Upper lobe of left lung (tissue), 6 donors: ENCODE results near the gene GATAD2A. TPM values are rescaled to one million over a fixed set of nuclear protein-coding genes. Genes with fewer than 3 reads are reported as not detected.

ENCODE experiments used
- ATAC-seq, 2 donors: fragments of 200-7000 bp; cut with Tn5 transposase; one replicate each; pipeline ENCODE4 v1.9.1; 2022; ENCODE audit warnings: mild to moderate bottlenecking in 2 of 2, moderate library complexity in 2 of 2; ENCODE audit not compliant: low FRiP score in 2 of 2
- DNase-seq, 2 donors: peaks; one replicate each; pipeline ENCODE4 v3.0.0-alpha.2; 2019 to 2020
- H3K27ac ChIP-seq, 4 donors: fragments of 200-600 bp; sonication (generic); one replicate each; pipeline ENCODE4 v1.5.1; 2016 to 2019
- H3K27me3 ChIP-seq, 4 donors: fragments of 200-600 bp; sonication (generic); one replicate each; pipeline ENCODE4 v1.5.1; 2017 to 2019
- H3K36me3 ChIP-seq, 4 donors: fragments of 200-600 bp; sonication (generic); one replicate each; pipeline ENCODE4 v1.5.1; 2016 to 2019
- H3K4me1 ChIP-seq, 4 donors: fragments of 200-600 bp; sonication (generic); one replicate each; pipeline ENCODE4 v1.5.1; 2018 to 2019
- H3K4me3 ChIP-seq, 4 donors: fragments of 200-600 bp; sonication (generic); one replicate each; pipeline ENCODE4 v1.5.1; 2017 to 2019; ENCODE audit warnings: mild to moderate bottlenecking in 2 of 4, moderate library complexity in 1 of 4
- H3K9me3 ChIP-seq, 4 donors: fragments of 200-600 bp; sonication (generic); one replicate each; pipeline ENCODE4 v1.5.1; 2018 to 2019
- EP300 ChIP-seq, 4 donors: sonication (generic); formaldehyde crosslinking; IDR thresholded peaks; one replicate each; pipeline ENCODE4 v1.5.1; 2017; ENCODE audit warnings: antibody characterized with exemption in 4 of 4, control low read depth in 2 of 4
- POLR2A ChIP-seq, 4 donors: fragments of 450-650 bp; IDR thresholded peaks; one replicate each; pipeline ENCODE4 v1.5.1; 2016 to 2017; ENCODE audit warnings: antibody characterized with exemption in 4 of 4, mild to moderate bottlenecking in 2 of 4
- POLR2AphosphoS5 ChIP-seq, 2 donors: sonication (generic); formaldehyde crosslinking; IDR thresholded peaks; one replicate each; pipeline ENCODE4 v1.5.1; 2017; ENCODE audit warnings: antibody characterized with exemption in 2 of 2
- WGBS, 2 donors: methylation state at CpG; one replicate each; pipeline ENCODE4 v1.1.5; 2017 to 2018; 5-methylcytosine and 5-hydroxymethylcytosine counted together
- total RNA-seq, 6 donors: library from RNA; depleted of rRNA in 4 of 6; stranded (reverse); fragments of >200 nt in 4 of 6; gene quantifications; one replicate each; pipeline versions ENCODE4 v1.1.0 to v1.2.1, GENCODE V29; 2016 to 2021
- TF ChIP-seq, protein P1 (sequence below), 6 experiments: fragments of 450-650 bp in 4 of 6; fragments of 200-600 bp in 2 of 6; sonication (generic) in 2 of 6; IDR thresholded peaks; one replicate each; pipeline ENCODE4 v1.5.1; 2016 to 2019; ENCODE audit warnings: antibody characterized with exemption in 6 of 6
- donor health status: DM: no; HTN: no; CAD: no; lungs with moderate emphysema.
- donor health status: DM: no; HTN: yes; CAD: no; lungs with severe emphysema.

Gene GATAD2A
- total RNA-seq, 6 donors from 2014 or later, result 60.8 to 182 (median 88.0) TPM

DNA sequence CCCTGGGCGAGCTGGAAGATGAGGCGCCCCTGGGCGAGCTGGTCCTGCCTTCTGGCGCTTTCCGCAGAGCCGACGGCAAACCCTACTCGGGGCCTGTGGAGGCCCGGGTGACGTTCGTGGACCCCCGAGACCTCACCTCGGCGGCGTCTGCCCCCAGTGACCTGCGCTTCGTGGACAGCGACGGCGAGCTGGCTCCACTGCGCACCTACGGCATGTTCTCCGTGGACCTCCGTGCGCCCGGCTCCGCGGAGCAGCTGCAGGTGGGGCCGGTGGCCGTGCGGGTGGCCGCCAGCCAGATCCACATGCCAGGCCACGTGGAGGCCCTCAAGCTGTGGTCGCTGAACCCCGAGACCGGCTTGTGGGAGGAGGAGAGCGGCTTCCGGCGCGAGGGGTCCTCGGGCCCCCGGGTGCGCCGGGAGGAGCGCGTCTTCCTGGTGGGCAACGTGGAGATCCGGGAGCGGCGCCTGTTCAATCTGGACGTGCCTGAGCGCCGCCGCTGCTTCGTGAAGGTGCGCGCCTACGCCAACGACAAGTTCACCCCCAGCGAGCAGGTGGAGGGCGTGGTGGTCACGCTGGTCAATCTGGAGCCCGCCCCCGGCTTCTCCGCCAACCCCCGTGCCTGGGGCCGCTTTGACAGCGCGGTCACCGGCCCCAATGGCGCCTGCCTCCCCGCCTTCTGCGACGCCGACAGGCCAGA lies 138.9 kb downstream of the GATAD2A start:
- Histone ChIP-seq H3K27me3 (peaks cover 3 to 29% (median 18%) of the 10 kb centered on the region in 4 donors), H3K27ac (no peak overlapping the region), H3K9me3 (no peaks in the 10 kb centered on the region), H3K4me3 (no peak overlapping the region), H3K4me1 (peaks cover 9 to 20% (median 17%) of the 10 kb centered on the region in 4 donors), H3K36me3 (no peaks in the 10 kb centered on the region)
- peak in 1 of 2 donors; percentile 73 for DNase-seq
- WGBS, 2 donors, result 87 to 92% methylated on average over 42 to 74 of the region's 75 CpGs
- ATAC-seq, result no peak
- TF ChIP-seq, protein P1, sequence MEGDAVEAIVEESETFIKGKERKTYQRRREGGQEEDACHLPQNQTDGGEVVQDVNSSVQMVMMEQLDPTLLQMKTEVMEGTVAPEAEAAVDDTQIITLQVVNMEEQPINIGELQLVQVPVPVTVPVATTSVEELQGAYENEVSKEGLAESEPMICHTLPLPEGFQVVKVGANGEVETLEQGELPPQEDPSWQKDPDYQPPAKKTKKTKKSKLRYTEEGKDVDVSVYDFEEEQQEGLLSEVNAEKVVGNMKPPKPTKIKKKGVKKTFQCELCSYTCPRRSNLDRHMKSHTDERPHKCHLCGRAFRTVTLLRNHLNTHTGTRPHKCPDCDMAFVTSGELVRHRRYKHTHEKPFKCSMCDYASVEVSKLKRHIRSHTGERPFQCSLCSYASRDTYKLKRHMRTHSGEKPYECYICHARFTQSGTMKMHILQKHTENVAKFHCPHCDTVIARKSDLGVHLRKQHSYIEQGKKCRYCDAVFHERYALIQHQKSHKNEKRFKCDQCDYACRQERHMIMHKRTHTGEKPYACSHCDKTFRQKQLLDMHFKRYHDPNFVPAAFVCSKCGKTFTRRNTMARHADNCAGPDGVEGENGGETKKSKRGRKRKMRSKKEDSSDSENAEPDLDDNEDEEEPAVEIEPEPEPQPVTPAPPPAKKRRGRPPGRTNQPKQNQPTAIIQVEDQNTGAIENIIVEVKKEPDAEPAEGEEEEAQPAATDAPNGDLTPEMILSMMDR (IDR thresholded peaks at IDR 0.05), result no peak
- no peak for TF ChIP-seq POLR2A (IDR thresholded peaks at IDR 0.05)
- TF ChIP-seq POLR2AphosphoS5 (IDR thresholded peaks at IDR 0.05), result no peak
- no peak for TF ChIP-seq EP300 (IDR thresholded peaks at IDR 0.05)

DNA sequence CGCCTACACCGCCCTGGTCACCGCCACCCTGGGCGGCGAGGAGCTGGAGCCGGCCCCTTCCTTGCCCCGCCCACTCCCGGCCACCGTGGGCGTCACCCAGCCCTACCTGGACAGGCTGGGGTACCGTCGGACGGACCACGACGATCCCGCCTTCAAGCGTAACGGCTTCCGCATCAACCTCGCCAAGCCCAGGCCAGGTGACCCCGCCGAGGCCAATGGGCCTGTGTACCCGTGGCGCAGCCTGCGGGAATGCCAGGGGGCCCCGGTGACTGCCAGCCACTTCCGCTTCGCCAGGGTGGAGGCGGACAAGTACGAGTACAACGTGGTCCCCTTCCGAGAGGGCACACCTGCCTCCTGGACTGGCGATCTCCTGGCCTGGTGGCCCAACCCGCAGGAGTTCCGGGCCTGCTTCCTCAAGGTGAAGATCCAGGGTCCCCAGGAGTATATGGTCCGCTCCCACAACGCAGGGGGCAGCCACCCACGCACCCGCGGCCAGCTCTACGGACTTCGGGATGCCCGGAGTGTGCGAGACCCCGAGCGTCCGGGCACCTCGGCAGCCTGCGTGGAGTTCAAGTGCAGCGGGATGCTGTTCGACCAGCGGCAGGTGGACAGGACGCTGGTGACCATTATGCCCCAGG lies 139.6 kb downstream of the GATAD2A start:
- TF ChIP-seq POLR2AphosphoS5 (IDR thresholded peaks at IDR 0.05), result no peak
- TF ChIP-seq EP300 (IDR thresholded peaks at IDR 0.05), result no peak
- TF ChIP-seq, protein P1 (IDR thresholded peaks at IDR 0.05), result no peak
- TF ChIP-seq POLR2A (IDR thresholded peaks at IDR 0.05), result no peak
- no peak for ATAC-seq
- no peaks in the 10 kb centered on the region for H3K9me3 ChIP-seq
- DNase-seq, result peak in 1 of 2 donors; percentile 84
- H3K27ac ChIP-seq, result no peak overlapping the region
- no peaks in the 10 kb centered on the region for H3K36me3 ChIP-seq
- peaks cover 3 to 23% (median 12%) of the 10 kb centered on the region in 4 donors for H3K27me3 ChIP-seq
- H3K4me1 ChIP-seq, result peaks cover 9 to 17% (median 15%) of the 10 kb centered on the region in 4 donors
- WGBS, 2 donors, result 83 to 92% methylated on average over 35 of the region's 53 CpGs
- no peak overlapping the region for H3K4me3 ChIP-seq

DNA sequence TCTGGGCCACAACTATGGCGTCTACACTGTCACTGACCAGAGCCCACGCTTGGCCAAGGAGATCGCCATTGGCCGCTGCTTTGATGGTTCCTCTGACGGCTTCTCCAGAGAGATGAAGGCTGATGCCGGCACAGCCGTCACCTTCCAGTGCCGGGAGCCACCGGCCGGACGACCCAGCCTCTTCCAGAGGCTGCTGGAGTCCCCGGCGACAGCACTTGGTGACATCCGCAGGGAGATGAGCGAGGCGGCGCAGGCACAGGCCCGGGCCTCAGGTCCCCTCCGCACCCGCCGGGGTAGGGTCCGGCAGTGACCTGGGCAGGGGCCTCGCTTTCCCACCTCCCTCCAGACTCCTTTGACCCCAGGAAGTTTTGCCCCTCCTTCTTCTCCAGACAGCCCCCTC lies 140.2 kb downstream of the GATAD2A start:
- TF ChIP-seq POLR2AphosphoS5 (IDR thresholded peaks at IDR 0.05), result no peak
- no peak for TF ChIP-seq EP300 (IDR thresholded peaks at IDR 0.05)
- TF ChIP-seq POLR2A (IDR thresholded peaks at IDR 0.05), result no peak
- TF ChIP-seq, protein P1 (IDR thresholded peaks at IDR 0.05), result no peak
- WGBS, 2 donors, result 91 to 96% methylated on average over 13 to 23 of the region's 23 CpGs

DNA sequence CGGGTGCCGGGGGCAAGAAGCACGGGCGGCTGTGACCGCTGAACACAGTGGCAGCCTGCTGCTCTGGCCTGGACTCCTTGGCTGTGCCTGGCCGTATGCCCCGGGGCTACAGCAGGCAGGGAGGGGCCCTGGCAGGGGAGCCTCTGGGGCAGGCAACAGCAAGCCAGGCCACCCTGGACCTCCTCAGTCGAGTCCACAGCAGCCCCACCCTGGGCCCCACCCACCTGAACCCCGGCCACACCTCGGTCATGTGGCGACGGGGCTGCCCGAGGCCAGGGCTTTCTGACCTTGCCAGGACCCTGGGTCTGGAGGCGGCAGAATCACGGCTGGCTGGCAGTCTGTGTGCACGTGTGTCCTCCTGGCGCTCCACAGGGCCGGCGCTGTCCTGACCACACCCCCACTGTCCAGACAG lies 141.3 kb downstream of the GATAD2A start:
- no peaks in the 10 kb centered on the region for H3K36me3 ChIP-seq
- peak in 1 of 2 donors; percentile 68 for DNase-seq
- H3K4me1 ChIP-seq, result peaks cover 0 to under 1% (median 0%) of the 10 kb centered on the region in 4 donors
- H3K9me3 ChIP-seq, result no peaks in the 10 kb centered on the region
- 67 to 83% methylated on average over 1 to 17 of the region's 19 CpGs for whole genome bisulfite sequencing, 2 donors
- no peak for ATAC-seq
- H3K4me3 ChIP-seq, result no peak overlapping the region
- peaks cover 0 to 7% (median 1%) of the 10 kb centered on the region in 4 donors for H3K27me3 ChIP-seq
- H3K27ac ChIP-seq, result no peak overlapping the region
- TF ChIP-seq EP300 (IDR thresholded peaks at IDR 0.05) (no peak), POLR2A (IDR thresholded peaks at IDR 0.05) (no peak), POLR2AphosphoS5 (IDR thresholded peaks at IDR 0.05) (no peak)
- TF ChIP-seq, protein P1 (IDR thresholded peaks at IDR 0.05), result no peak

More for the DNA sequence above, 140.2 kb downstream of the GATAD2A start:
- Histone ChIP-seq H3K27me3 (peaks cover 0 to 17% (median 8%) of the 10 kb centered on the region in 4 donors), H3K36me3 (no peaks in the 10 kb centered on the region), H3K4me3 (no peak overlapping the region), H3K4me1 (peaks cover 6 to 11% (median 8%) of the 10 kb centered on the region in 4 donors), H3K9me3 (no peaks in the 10 kb centered on the region), H3K27ac (no peak overlapping the region)
- DNase-seq (peak in 1 of 2 donors; percentile 74), ATAC-seq (no peak)
